Fibroblast of lung (primary cell): ENCODE measurements around the gene P2RY13. TPM values are rescaled to one million over a fixed set of nuclear protein-coding genes. Genes with fewer than 3 reads are reported as not detected.
A peak's percentile ranks its signal among the peaks of the same experiment; 100 is the strongest.

Experiments used
- DNase-seq, 2 donors: peaks; one replicate each; pipeline versions ENCODE4 v3.0.0 to v3.0.0-alpha.2; 2010; ENCODE audit warnings: low read depth in 2 of 2
- H2AFZ ChIP-seq: 2 replicates; pipeline ENCODE4 v1.5.1; 2012; ENCODE audit warnings: low read length, control low read depth, inconsistent platforms
- H3K27ac ChIP-seq: 2 replicates; pipeline ENCODE4 v1.5.1; 2011; ENCODE audit warnings: low read length, control low read depth; ENCODE audit not compliant: insufficient read depth
- H3K27me3 ChIP-seq: 2 replicates; pipeline ENCODE4 v1.5.1; 2011; ENCODE audit warnings: mild to moderate bottlenecking, low read length; ENCODE audit not compliant: control insufficient read depth, insufficient read depth
- H3K36me3 ChIP-seq: 2 replicates; pipeline ENCODE4 v1.5.1; 2011; ENCODE audit warnings: low read length; ENCODE audit not compliant: control insufficient read depth, insufficient read depth
- H3K4me1 ChIP-seq: 2 replicates; pipeline ENCODE4 v1.5.1; 2011; ENCODE audit warnings: low read length; ENCODE audit not compliant: control insufficient read depth, insufficient read depth; ENCODE audit errors: extremely low read depth
- H3K4me2 ChIP-seq: 2 replicates; pipeline ENCODE4 v1.5.1; 2011; ENCODE audit warnings: low read length, control low read depth; ENCODE audit not compliant: insufficient read depth; ENCODE audit errors: extremely low read depth
- H3K4me3 ChIP-seq, 4 experiments: fragments of 200-600 bp in 1 of 4; sonication (generic) in 1 of 4; replicated peaks in 1 of 4; 2 replicates each; pipeline ENCODE4 v1.5.1; 2011 to 2016; ENCODE audit warnings: low read length in 4 of 4, low read depth in 3 of 4, mild to moderate bottlenecking in 3 of 4, control low read depth in 2 of 4, inconsistent platforms in 1 of 4, mixed read lengths in 1 of 4; ENCODE audit not compliant: insufficient read depth in 1 of 4; ENCODE audit errors: control extremely low read depth in 1 of 4
- H3K79me2 ChIP-seq: 2 replicates; pipeline ENCODE4 v1.5.1; 2012; ENCODE audit warnings: mild to moderate bottlenecking, low read length, inconsistent platforms; ENCODE audit not compliant: control insufficient read depth, insufficient read depth
- H3K9ac ChIP-seq: 2 replicates; pipeline ENCODE4 v1.5.1; 2011; ENCODE audit warnings: mild to moderate bottlenecking, low read length, control low read depth; ENCODE audit not compliant: insufficient read depth
- H3K9me3 ChIP-seq: 2 replicates; pipeline ENCODE4 v1.5.1; 2012; ENCODE audit warnings: low read depth, low read length; ENCODE audit not compliant: control insufficient read depth, insufficient read depth
- H4K20me1 ChIP-seq: 2 replicates; pipeline ENCODE4 v1.5.1; 2011; ENCODE audit warnings: low read length; ENCODE audit not compliant: control insufficient read depth, insufficient read depth; ENCODE audit errors: extremely low read depth
- EZH2 ChIP-seq: IDR thresholded peaks from 2 replicates; pipeline ENCODE4 v1.5.1; 2012; ENCODE audit warnings: low read length, control low read depth, mild to moderate bottlenecking; ENCODE audit errors: missing control alignments
- polyA plus RNA-seq, 2 donors: library from polyadenylated mRNA; depleted of rRNA in 1 of 2; stranded (reverse) in 1 of 2; unstranded in 1 of 2; fragments of >200 nt; gene quantifications; 2 replicates each; pipeline ENCODE4 v1.2.1, GENCODE V29; 2011 to 2012; ENCODE audit warnings: missing spikeins in 1 of 2
- total RNA-seq: library from RNA; depleted of rRNA; stranded (reverse); fragments of >200 nt; gene quantifications from 2 replicates; pipeline ENCODE4 v1.2.1, GENCODE V29; 2014
- TF ChIP-seq, protein P1 (sequence below), 2 donors: IDR thresholded peaks in 1 of 2; conservative IDR thresholded peaks in 1 of 2; 1 replicate in 1 of 2; 2 replicates in 1 of 2; pipeline ENCODE4 v1.5.1; 2011 to 2012; ENCODE audit warnings: low read length in 2 of 2, control low read depth in 1 of 2, inconsistent platforms in 1 of 2, low read depth in 1 of 2, mild to moderate bottlenecking in 1 of 2

P2RY13 gene
- total and polyA plus RNA-seq, 2 donors (not counting 1 experiment from before 2014, with no cell fraction given): 0.03 TPM; not detected in 1

DNA sequence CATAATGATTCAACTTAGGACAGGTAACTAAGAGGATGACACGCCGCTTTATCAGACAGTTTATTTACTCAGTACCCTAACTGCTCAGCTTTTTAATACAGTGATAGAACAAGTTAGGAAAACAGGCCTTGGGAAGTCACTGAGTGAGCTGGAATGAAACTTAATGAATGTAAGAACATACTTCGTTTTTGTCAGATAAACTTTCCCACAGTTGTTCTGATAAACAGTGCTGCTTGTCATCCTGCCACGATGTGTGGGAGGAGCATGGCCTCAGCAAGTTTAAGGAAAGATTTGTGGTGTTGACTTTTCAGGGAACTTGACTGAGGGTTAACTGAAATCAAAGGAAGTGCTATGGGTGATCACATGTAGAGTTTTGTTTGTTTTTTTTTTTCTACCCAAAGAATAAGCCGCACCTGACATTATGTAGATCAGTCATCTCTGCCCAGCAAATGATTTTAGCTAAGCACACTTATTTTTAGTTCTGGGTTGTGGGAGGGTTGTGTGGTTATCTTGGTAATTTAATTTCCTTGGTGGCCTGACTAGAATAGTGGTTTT, 45.4 kb downstream of the P2RY13 start:
- H3K27ac ChIP-seq: no peak overlapping the region
- no peak overlapping the region for H3K9ac ChIP-seq
- peaks cover 4% of the 10 kb centered on the region for H3K4me1 ChIP-seq
- H3K36me3 ChIP-seq: no peaks in the 10 kb centered on the region
- peak; percentile 70 to 87 for DNase-seq
- TF ChIP-seq, protein P1, sequence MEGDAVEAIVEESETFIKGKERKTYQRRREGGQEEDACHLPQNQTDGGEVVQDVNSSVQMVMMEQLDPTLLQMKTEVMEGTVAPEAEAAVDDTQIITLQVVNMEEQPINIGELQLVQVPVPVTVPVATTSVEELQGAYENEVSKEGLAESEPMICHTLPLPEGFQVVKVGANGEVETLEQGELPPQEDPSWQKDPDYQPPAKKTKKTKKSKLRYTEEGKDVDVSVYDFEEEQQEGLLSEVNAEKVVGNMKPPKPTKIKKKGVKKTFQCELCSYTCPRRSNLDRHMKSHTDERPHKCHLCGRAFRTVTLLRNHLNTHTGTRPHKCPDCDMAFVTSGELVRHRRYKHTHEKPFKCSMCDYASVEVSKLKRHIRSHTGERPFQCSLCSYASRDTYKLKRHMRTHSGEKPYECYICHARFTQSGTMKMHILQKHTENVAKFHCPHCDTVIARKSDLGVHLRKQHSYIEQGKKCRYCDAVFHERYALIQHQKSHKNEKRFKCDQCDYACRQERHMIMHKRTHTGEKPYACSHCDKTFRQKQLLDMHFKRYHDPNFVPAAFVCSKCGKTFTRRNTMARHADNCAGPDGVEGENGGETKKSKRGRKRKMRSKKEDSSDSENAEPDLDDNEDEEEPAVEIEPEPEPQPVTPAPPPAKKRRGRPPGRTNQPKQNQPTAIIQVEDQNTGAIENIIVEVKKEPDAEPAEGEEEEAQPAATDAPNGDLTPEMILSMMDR (conservative IDR thresholded peaks at IDR 0.05 in 1 of 2, IDR thresholded peaks at IDR 0.05 in 1 of 2; ENCODE audit: low read depth in 1 of 2, low read length in 2 of 2): no peak
- TF ChIP-seq EZH2: no peak
- H4K20me1 ChIP-seq: no peaks in the 10 kb centered on the region
- H3K4me3 ChIP-seq: no peak overlapping the region
- H3K79me2 ChIP-seq: no peaks in the 10 kb centered on the region
- H3K9me3 ChIP-seq: no peaks in the 10 kb centered on the region
- H3K27me3 ChIP-seq: no peaks in the 10 kb centered on the region
- peak overlapping the region; percentile 25 for H3K4me2 ChIP-seq
- peak overlapping the region; percentile 4 for H2AFZ ChIP-seq

DNA sequence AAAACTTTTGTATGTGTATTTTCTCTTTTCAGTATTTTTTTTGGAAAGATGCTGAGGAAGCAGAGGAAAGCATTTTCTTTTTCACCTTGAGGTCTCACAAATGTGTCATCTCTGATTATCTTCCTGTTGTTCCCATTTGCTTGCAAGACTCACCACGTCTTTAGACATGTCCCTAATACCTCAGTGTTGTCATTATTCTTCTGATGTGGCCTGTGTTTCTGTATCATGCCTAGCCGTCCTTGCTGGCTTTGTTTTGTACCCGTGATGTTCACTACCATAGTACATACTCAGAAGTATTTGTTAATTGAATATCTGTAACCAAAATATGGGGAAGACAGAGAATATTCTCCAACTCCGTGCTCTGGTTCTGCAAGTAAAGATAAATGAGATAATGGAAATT, 46.0 kb downstream of the P2RY13 start:
- no peaks in the 10 kb centered on the region for H4K20me1 ChIP-seq
- H3K27ac ChIP-seq: no peak overlapping the region
- no peaks in the 10 kb centered on the region for H3K36me3 ChIP-seq
- H3K27me3 ChIP-seq: no peaks in the 10 kb centered on the region
- no peaks in the 10 kb centered on the region for H3K79me2 ChIP-seq
- H3K4me3 ChIP-seq: no peak overlapping the region
- H3K4me1 ChIP-seq: peaks cover 4% of the 10 kb centered on the region
- H2AFZ ChIP-seq: no peak overlapping the region
- no peak for TF ChIP-seq EZH2
- TF ChIP-seq, protein P1 (conservative IDR thresholded peaks at IDR 0.05 in 1 of 2, IDR thresholded peaks at IDR 0.05 in 1 of 2; ENCODE audit: low read depth in 1 of 2, low read length in 2 of 2): no peak
- no peak overlapping the region for H3K4me2 ChIP-seq
- no peaks in the 10 kb centered on the region for H3K9me3 ChIP-seq
- DNase-seq: no peak
- H3K9ac ChIP-seq: no peak overlapping the region

DNA sequence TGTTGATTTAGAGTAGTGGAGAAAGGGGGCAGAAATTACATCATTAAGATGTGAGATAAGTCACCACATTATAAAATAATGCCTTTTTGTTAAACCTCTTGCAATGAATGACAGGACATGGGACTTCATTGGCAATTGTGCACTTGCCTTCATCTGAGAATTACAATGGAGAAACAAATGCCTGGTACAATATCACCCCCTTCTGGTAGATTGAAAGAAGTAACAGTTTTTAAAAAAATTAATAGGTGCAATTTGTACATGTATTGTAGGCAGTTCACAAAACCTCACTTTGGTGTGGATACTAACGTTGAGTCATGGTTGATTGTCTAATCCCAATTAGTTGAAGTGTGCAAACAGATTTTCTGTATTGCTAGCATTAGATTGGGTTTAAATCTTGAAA, 46.4 kb downstream of the P2RY13 start:
- Histone ChIP-seq H3K4me3 (no peak overlapping the region), H3K27ac (no peak overlapping the region), H3K4me2 (no peak overlapping the region), H3K9ac (no peak overlapping the region), H3K9me3 (no peaks in the 10 kb centered on the region), H2AFZ (no peak overlapping the region), H4K20me1 (no peaks in the 10 kb centered on the region), H3K4me1 (peaks cover 4% of the 10 kb centered on the region), H3K79me2 (no peaks in the 10 kb centered on the region), H3K36me3 (no peaks in the 10 kb centered on the region), H3K27me3 (no peaks in the 10 kb centered on the region)
- peak; percentile 49 to 76 for DNase-seq
- TF ChIP-seq EZH2: no peak
- TF ChIP-seq, protein P1 (conservative IDR thresholded peaks at IDR 0.05 in 1 of 2, IDR thresholded peaks at IDR 0.05 in 1 of 2; ENCODE audit: low read depth in 1 of 2, low read length in 2 of 2): peak; percentile 38 to 51
